Sigmoid colon (tissue), 7 donors: ENCODE data around the gene F2RL2. TPM values are rescaled to one million over a fixed set of nuclear protein-coding genes. Genes with fewer than 3 reads are reported as not detected.

ENCODE experiments used
- DNase-seq: peaks from one replicate; pipeline ENCODE4 v3.0.0-alpha.2; 2019
- H3K27ac ChIP-seq, 4 donors: fragments of 200-600 bp; sonication (generic); one replicate each; pipeline ENCODE4 v1.5.1; 2016 to 2019; ENCODE audit warnings: mild to moderate bottlenecking in 1 of 4
- H3K27me3 ChIP-seq, 3 donors: fragments of 200-600 bp; sonication (generic); one replicate each; pipeline ENCODE4 v1.5.1; 2019; ENCODE audit warnings: mild to moderate bottlenecking in 1 of 3
- H3K36me3 ChIP-seq, 4 donors: fragments of 200-600 bp; sonication (generic); one replicate each; pipeline ENCODE4 v1.5.1; 2016 to 2019
- H3K4me1 ChIP-seq, 4 donors: fragments of 200-600 bp; sonication (generic); one replicate each; pipeline ENCODE4 v1.5.1; 2017 to 2019
- H3K4me3 ChIP-seq, 4 donors: fragments of 200-600 bp; sonication (generic); one replicate each; pipeline ENCODE4 v1.5.1; 2017 to 2019; ENCODE audit warnings: mild to moderate bottlenecking in 2 of 4, moderate library complexity in 1 of 4
- H3K9me3 ChIP-seq, 4 donors: fragments of 200-600 bp in 3 of 4; sonication (generic) in 3 of 4; one replicate each; pipeline versions ENCODE4 v1.5.1 to v1.6.1; 2013 to 2019
- EP300 ChIP-seq, 4 donors: sonication (generic); formaldehyde crosslinking; IDR thresholded peaks; one replicate each; pipeline ENCODE4 v1.6.1; 2017; ENCODE audit warnings: antibody characterized with exemption in 4 of 4
- POLR2A ChIP-seq, 2 donors: fragments of 450-650 bp; IDR thresholded peaks; one replicate each; pipeline ENCODE4 v1.6.1; 2016; ENCODE audit warnings: antibody characterized with exemption in 2 of 2, mild to moderate bottlenecking in 2 of 2, moderate library complexity in 2 of 2
- POLR2AphosphoS5 ChIP-seq, 4 donors: sonication (generic); formaldehyde crosslinking; IDR thresholded peaks; one replicate each; pipeline ENCODE4 v1.6.1; 2017; ENCODE audit warnings: antibody characterized with exemption in 4 of 4
- WGBS, 2 donors: extraction: QIAGEN DNeasy Blood & Tissue Kit; methylation state at CpG; one replicate each; pipeline ENCODE4 v1.1.7; 2013; 5-methylcytosine and 5-hydroxymethylcytosine counted together
- intact Hi-C: fragments of 100-400 bp; cut with DNase I; formaldehyde crosslinking; loops from one replicate; pipeline ENCODE4 v1.15.1; 2023
- polyA plus RNA-seq, 3 donors: library from polyadenylated mRNA; stranded (reverse); fragments of 200-250 nt; gene quantifications; one replicate each; pipeline ENCODE4 v1.2.3, GENCODE V29; 2013
- total RNA-seq, 4 donors: library from RNA; depleted of rRNA; stranded (reverse); fragments of >200 nt; gene quantifications; one replicate each; pipeline ENCODE4 v1.1.0, GENCODE V29; 2016
- TF ChIP-seq, protein P1 (sequence below), 4 experiments: fragments of 450-650 bp in 3 of 4; fragments of 200-600 bp in 1 of 4; IDR thresholded peaks; one replicate each; pipeline ENCODE4 v1.5.1; 2016 to 2019; ENCODE audit warnings: antibody characterized with exemption in 4 of 4, mild to moderate bottlenecking in 3 of 4, moderate library complexity in 2 of 4
- donor health status: healthy with polysubstance abuse.
- donor health status: Bipolar disorder and iron deficiency.
- donor health status: healthy.

The F2RL2 gene
- total and polyA plus RNA-seq, 7 donors = 0.60 to 6.6 (median 2.2) TPM; not detected in 1

DNA sequence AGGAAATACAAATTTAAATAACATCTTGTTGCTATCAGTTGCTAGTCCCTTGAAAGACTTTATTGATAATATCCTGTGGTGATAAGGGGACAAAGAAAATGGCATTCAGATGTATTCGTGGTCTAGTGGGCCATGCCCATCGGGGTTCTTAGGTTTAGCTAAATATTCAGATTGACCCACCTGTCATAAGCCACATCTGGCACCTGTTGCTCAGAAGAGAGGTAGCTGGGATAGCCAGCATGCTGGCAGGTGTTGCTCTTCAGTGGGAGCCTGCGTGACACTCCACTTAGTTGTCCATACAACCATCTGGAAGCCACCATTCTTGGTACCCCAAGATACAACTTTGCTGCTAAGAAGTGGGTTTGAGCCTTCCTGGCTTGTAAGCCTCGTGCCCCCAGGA, 36.7 kb downstream of the F2RL2 start:
- 51 to 84% methylated on average over 4 of the region's 4 CpGs for WGBS, 2 donors
- Histone ChIP-seq H3K27me3 (no peaks in the 10 kb centered on the region), H3K9me3 (no peaks in the 10 kb centered on the region), H3K4me1 (no peaks in the 10 kb centered on the region), H3K36me3 (no peaks in the 10 kb centered on the region), H3K27ac (no peak overlapping the region), H3K4me3 (no peak overlapping the region)
- intact Hi-C loops = no loop called here
- no peak for DNase-seq
- TF ChIP-seq, protein P1, sequence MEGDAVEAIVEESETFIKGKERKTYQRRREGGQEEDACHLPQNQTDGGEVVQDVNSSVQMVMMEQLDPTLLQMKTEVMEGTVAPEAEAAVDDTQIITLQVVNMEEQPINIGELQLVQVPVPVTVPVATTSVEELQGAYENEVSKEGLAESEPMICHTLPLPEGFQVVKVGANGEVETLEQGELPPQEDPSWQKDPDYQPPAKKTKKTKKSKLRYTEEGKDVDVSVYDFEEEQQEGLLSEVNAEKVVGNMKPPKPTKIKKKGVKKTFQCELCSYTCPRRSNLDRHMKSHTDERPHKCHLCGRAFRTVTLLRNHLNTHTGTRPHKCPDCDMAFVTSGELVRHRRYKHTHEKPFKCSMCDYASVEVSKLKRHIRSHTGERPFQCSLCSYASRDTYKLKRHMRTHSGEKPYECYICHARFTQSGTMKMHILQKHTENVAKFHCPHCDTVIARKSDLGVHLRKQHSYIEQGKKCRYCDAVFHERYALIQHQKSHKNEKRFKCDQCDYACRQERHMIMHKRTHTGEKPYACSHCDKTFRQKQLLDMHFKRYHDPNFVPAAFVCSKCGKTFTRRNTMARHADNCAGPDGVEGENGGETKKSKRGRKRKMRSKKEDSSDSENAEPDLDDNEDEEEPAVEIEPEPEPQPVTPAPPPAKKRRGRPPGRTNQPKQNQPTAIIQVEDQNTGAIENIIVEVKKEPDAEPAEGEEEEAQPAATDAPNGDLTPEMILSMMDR (IDR thresholded peaks at IDR 0.05) = no peak
- no peak for TF ChIP-seq POLR2A (IDR thresholded peaks at IDR 0.05)
- TF ChIP-seq EP300 (IDR thresholded peaks at IDR 0.05) = no peak
- TF ChIP-seq POLR2AphosphoS5 (IDR thresholded peaks at IDR 0.05) = no peak

DNA sequence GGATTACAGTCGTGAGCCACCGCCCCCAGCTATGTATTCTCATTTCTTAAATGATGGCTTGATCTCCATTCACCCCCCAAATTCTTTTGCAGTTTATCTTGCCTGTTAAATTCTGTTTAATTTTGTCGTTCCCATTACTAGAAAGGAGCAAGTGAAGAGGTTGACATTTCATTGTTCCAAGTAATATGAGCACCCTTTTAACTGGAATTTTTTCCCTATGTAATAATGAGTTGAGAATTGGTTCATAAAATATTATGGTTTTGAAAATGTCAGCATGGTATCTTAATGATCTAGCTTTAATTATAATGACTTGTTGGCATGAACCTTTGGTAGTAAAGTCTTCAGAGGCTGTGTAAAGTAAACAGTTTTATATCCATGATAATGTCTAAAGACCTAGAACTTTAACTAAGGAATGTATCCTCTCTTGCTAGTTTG, 37.4 kb downstream of the F2RL2 start:
- 52 to 78% methylated on average over 3 of the region's 3 CpGs for WGBS, 2 donors
- Histone ChIP-seq H3K9me3 (no peaks in the 10 kb centered on the region), H3K27ac (no peak overlapping the region), H3K36me3 (no peaks in the 10 kb centered on the region), H3K27me3 (no peaks in the 10 kb centered on the region), H3K4me1 (no peaks in the 10 kb centered on the region), H3K4me3 (no peak overlapping the region)
- no peak for DNase-seq
- intact Hi-C loops = no loop called here
- TF ChIP-seq EP300 (IDR thresholded peaks at IDR 0.05) (no peak), POLR2A (IDR thresholded peaks at IDR 0.05) (no peak), POLR2AphosphoS5 (IDR thresholded peaks at IDR 0.05) (no peak)
- TF ChIP-seq, protein P1 (IDR thresholded peaks at IDR 0.05) = no peak

DNA sequence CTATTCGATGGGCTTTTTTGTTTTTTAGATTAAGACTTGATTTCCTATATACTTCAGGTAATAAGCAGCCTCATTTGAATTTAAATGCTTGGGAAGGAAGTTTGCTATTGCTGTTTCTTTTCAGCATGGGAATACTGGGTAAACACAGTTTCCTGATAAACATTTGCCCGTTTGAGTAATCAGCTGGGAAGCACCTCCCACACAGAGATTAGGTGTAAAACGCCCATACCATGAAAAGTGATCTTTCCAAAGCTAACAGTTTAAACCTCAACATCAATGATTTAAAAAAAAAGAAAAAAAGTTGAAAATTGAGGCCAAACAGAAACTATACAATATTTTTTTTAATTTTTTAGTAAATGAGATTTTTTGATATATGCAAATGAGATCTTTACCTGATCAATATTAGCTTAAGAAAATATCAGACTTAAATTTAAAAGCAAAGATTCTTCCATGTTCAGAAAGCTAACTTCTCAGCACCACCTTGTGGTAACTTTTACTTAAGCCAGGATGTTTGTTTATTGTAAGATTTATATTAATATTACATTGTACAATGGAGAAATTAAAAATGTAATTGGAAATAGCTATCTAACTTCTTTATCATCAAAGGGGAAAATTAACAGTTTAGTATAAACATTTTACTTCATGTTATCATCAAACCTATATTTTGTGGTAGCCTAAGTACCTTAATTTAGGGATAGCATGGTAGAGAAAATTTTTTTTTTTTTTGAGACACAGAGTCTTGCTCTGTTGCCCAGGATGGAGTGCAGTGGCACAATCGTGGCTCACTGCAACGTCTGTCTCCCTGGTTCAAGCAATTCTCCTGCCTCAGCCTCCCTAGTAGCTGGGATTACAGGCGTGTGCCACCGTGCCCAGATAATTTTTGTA, 39.8 kb downstream of the F2RL2 start:
- Histone ChIP-seq H3K36me3 (no peaks in the 10 kb centered on the region), H3K4me3 (no peak overlapping the region), H3K4me1 (no peaks in the 10 kb centered on the region), H3K27ac (no peak overlapping the region), H3K9me3 (no peaks in the 10 kb centered on the region), H3K27me3 (no peaks in the 10 kb centered on the region)
- no peak for DNase-seq
- TF ChIP-seq EP300 (IDR thresholded peaks at IDR 0.05) (no peak), POLR2AphosphoS5 (IDR thresholded peaks at IDR 0.05) (no peak)
- TF ChIP-seq, protein P1 (IDR thresholded peaks at IDR 0.05) = no peak
- intact Hi-C loops = loop anchor here (2.0 kb wide), 1 partner anchor 181 kb away; the partner anchor contains the start of gene IQGAP2
- 47 to 65% methylated on average over 7 of the region's 7 CpGs for WGBS, 2 donors

DNA sequence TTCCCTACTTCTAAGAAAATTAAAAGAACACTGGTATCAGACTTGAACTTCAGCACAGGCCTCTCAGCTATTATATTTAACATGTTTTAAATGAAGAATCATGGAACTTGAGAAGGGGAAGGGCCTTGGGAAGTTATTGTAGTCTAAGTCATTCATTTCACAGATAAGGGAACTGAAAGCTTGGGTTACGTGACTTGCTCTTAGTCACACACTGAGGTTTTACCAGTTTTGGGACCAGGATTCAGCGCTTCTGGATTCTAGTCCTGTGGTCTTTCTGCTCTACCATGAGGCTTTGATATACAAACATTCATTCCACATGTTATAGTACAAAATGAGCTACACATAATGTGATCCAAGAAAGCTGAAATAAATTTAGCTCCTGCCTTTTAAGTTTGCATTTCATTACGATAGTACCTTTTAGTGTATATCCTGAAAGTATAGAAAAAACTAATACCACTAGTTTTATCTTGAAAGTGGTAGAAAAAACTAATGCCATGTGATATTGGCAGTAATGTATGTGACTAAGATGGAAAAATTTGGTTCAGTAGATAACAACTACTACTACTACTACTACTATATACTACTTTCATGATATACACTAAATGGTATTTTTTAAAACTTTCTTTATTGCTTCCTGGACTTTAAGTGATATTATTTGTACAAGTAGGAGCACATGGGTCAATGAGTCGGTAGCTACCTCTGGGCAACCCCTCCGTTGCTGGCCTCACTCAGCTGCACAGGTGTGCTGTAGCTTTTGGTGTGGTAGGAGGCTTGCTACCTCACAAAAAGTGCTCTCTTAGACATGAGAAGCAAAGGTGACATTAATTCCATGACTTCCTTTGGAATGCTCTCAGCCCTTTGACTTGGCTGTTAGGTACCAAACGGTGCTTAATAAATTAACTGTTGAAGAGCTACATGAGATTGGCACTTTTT, 40.7 kb downstream of the F2RL2 start:
- Histone ChIP-seq H3K36me3 (no peaks in the 10 kb centered on the region), H3K9me3 (no peaks in the 10 kb centered on the region), H3K4me3 (no peak overlapping the region), H3K4me1 (no peaks in the 10 kb centered on the region), H3K27me3 (no peaks in the 10 kb centered on the region), H3K27ac (no peak overlapping the region)
- WGBS, 2 donors = 59 to 73% methylated on average over 6 of the region's 6 CpGs
- DNase-seq = no peak
- intact Hi-C loops = loop anchor here (2.0 kb wide), 1 partner anchor 180 kb away; the partner anchor contains the start of gene IQGAP2
- TF ChIP-seq, protein P1 (IDR thresholded peaks at IDR 0.05) = no peak
- TF ChIP-seq POLR2AphosphoS5 (IDR thresholded peaks at IDR 0.05) = no peak
- no peak for TF ChIP-seq POLR2A (IDR thresholded peaks at IDR 0.05)
- TF ChIP-seq EP300 (IDR thresholded peaks at IDR 0.05) = no peak
